Transverse colon (tissue), 4 donors: ENCODE measurements around the gene LIPT1. TPM values are rescaled to one million over a fixed set of nuclear protein-coding genes. Genes with fewer than 3 reads are reported as not detected.
A peak's percentile ranks its signal among the peaks of the same experiment; 100 is the strongest.
"Not testable (repeated sequence)": the region's sequence is repeated elsewhere in the genome, so short reads cannot be mapped to it uniquely, and the experiment has no call there.

Experiments
- DNase-seq: peaks from one replicate; pipeline ENCODE4 v3.0.0-alpha.2; 2019
- H3K27ac ChIP-seq, 4 donors: fragments of 200-600 bp; sonication (generic); 2 replicates each; pipeline ENCODE4 v1.5.1; 2016 to 2018; ENCODE audit warnings: inconsistent platforms in 4 of 4
- H3K27me3 ChIP-seq: fragments of 200-600 bp; sonication (generic); 2 replicates; pipeline ENCODE4 v1.5.1; 2017; ENCODE audit warnings: inconsistent platforms
- H3K36me3 ChIP-seq, 4 donors: fragments of 200-600 bp; sonication (generic); 2 replicates each; pipeline ENCODE4 v1.5.1; 2017 to 2019; ENCODE audit warnings: inconsistent platforms in 4 of 4
- H3K4me1 ChIP-seq, 4 donors: fragments of 200-600 bp; sonication (generic); 2 replicates each; pipeline ENCODE4 v1.5.1; 2017 to 2020; ENCODE audit warnings: inconsistent platforms in 4 of 4
- H3K4me3 ChIP-seq, 4 donors: fragments of 200-600 bp; sonication (generic); 1 replicate in 1 of 4; 2 replicates in 3 of 4; pipeline versions ENCODE4 v1.5.1 to v1.6.1; 2017 to 2019; ENCODE audit warnings: inconsistent platforms in 4 of 4
- H3K9me3 ChIP-seq, 2 donors: fragments of 200-600 bp; sonication (generic); 2 replicates each; pipeline ENCODE4 v1.5.1; 2017 to 2019; ENCODE audit warnings: inconsistent platforms in 2 of 2
- EP300 ChIP-seq: sonication (generic); formaldehyde crosslinking; IDR thresholded peaks from one replicate; pipeline ENCODE4 v1.6.1; 2017; ENCODE audit warnings: antibody characterized with exemption, low read depth
- POLR2A ChIP-seq: fragments of 450-650 bp; IDR thresholded peaks from one replicate; pipeline ENCODE4 v1.6.1; 2016; ENCODE audit warnings: antibody characterized with exemption, mild to moderate bottlenecking, moderate library complexity
- POLR2AphosphoS5 ChIP-seq, 3 donors: sonication (generic); formaldehyde crosslinking; IDR thresholded peaks; one replicate each; pipeline ENCODE4 v1.6.1; 2016; ENCODE audit warnings: antibody characterized with exemption in 3 of 3
- WGBS, 2 donors: methylation state at CpG; one replicate each; pipeline ENCODE4 v1.1.5; 2018; ENCODE audit warnings: low coverage in 1 of 2; 5-methylcytosine and 5-hydroxymethylcytosine counted together
- in situ Hi-C, 4 donors: fragments of 200-750 bp; cut with MboI; loops; one replicate each; pipeline versions ENCODE4 v1.15.0 to v1.15.1; 2017; ENCODE audit warnings: low sequenced_read_pairs in 3 of 4, low pct_ligation_motif_present in 1 of 4, low pct_unique_long_range_greater_than_20kb in 1 of 4
- intact Hi-C: fragments of 100-400 bp; cut with DNase I; formaldehyde crosslinking; loops from one replicate; pipeline ENCODE4 v1.15.1; 2023; ENCODE audit warnings: low total_unique reads
- total RNA-seq, 4 donors: library from RNA; depleted of rRNA; stranded (reverse); fragments of >200 nt; gene quantifications; one replicate each; pipeline ENCODE4 v1.1.0, GENCODE V29; 2016
- TF ChIP-seq, protein P1 (sequence below), 5 experiments: fragments of 200-600 bp in 3 of 5; fragments of 450-650 bp in 2 of 5; sonication (generic) in 3 of 5; IDR thresholded peaks; 1 replicate in 2 of 5; 2 replicates in 3 of 5; pipeline ENCODE4 v1.5.1; 2016 to 2017; ENCODE audit warnings: antibody characterized with exemption in 5 of 5, inconsistent platforms in 3 of 5, mild to moderate bottlenecking in 2 of 5, moderate library complexity in 1 of 5

LIPT1 gene
- total RNA-seq, 4 donors from 2014 or later = 6.0 to 19.9 (median 7.8) TPM; not detected in 1

GRCh38 chr2:99188357-99188756 is 33.6 kb downstream of the LIPT1 start:
- in situ Hi-C loops = loop anchor here (10.0 to 25.0 kb wide), 3 partner anchors 146 to 299 kb away; partner anchors contain the start of genes EIF5B (in 3 of the 4), REV1 (in 3 of the 4) and TXNDC9 (in 3 of the 4)
- intact Hi-C loops = no loop called here
- Histone ChIP-seq H3K4me1 (no peaks in the 10 kb centered on the region), H3K27ac (no peak overlapping the region), H3K9me3 (no peaks in the 10 kb centered on the region), H3K27me3 (no peaks in the 10 kb centered on the region), H3K4me3 (no peak overlapping the region), H3K36me3 (peaks cover 0 to 32% (median 10%) of the 10 kb centered on the region in 4 donors)
- DNase-seq = no peak
- 96 to 100% methylated on average over 2 to 3 of the region's 3 CpGs for WGBS, 2 donors
- TF ChIP-seq POLR2A (no peak), EP300 (no peak), POLR2AphosphoS5 (IDR thresholded peaks at IDR 0.05) (no peak)
- TF ChIP-seq, protein P1, sequence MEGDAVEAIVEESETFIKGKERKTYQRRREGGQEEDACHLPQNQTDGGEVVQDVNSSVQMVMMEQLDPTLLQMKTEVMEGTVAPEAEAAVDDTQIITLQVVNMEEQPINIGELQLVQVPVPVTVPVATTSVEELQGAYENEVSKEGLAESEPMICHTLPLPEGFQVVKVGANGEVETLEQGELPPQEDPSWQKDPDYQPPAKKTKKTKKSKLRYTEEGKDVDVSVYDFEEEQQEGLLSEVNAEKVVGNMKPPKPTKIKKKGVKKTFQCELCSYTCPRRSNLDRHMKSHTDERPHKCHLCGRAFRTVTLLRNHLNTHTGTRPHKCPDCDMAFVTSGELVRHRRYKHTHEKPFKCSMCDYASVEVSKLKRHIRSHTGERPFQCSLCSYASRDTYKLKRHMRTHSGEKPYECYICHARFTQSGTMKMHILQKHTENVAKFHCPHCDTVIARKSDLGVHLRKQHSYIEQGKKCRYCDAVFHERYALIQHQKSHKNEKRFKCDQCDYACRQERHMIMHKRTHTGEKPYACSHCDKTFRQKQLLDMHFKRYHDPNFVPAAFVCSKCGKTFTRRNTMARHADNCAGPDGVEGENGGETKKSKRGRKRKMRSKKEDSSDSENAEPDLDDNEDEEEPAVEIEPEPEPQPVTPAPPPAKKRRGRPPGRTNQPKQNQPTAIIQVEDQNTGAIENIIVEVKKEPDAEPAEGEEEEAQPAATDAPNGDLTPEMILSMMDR (IDR thresholded peaks at IDR 0.05) = no peak

DNA sequence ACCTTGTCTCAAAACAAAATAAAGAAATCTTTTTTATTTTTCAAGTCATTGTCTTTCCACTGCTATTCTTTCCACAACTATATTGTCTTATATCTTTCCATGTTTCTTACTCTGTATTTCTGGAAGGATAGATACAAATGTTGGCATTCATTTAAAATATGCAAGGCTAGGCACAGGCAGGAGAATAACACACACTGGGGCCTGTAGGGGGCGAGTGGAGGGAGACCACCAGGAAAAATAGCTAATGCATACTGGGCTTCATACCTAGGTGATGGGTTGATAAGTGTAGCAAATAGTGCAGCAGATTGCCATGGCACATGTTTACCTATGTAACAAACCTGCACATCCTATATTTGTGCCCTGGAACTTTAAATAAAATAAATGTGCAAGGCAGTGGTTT is 35.8 kb downstream of the LIPT1 start:
- no peak for DNase-seq
- no peak overlapping the region for H3K27ac ChIP-seq
- TF ChIP-seq POLR2A (no peak), EP300 (no peak), POLR2AphosphoS5 (IDR thresholded peaks at IDR 0.05) (no peak)
- TF ChIP-seq, protein P1 (IDR thresholded peaks at IDR 0.05) = no peak
- no peak overlapping the region for H3K4me3 ChIP-seq
- H3K4me1 ChIP-seq = no peaks in the 10 kb centered on the region
- peaks cover 0 to 44% (median 15%) of the 10 kb centered on the region in 4 donors for H3K36me3 ChIP-seq
- 96% methylated on average over 1 of the region's 1 CpG; no CpG with 5 or more reads in 1 of the 2 donors for WGBS, 2 donors
- in situ Hi-C loops (loop anchor here (25.0 kb wide), 2 partner anchors 147 to 297 kb away; partner anchors contain the start of genes REV1 (in 3 of the 4), EIF5B (in 2 of the 4) and TXNDC9 (in 2 of the 4)), intact Hi-C loops (no loop called here)
- no peaks in the 10 kb centered on the region for H3K9me3 ChIP-seq
- H3K27me3 ChIP-seq = no peaks in the 10 kb centered on the region

DNA sequence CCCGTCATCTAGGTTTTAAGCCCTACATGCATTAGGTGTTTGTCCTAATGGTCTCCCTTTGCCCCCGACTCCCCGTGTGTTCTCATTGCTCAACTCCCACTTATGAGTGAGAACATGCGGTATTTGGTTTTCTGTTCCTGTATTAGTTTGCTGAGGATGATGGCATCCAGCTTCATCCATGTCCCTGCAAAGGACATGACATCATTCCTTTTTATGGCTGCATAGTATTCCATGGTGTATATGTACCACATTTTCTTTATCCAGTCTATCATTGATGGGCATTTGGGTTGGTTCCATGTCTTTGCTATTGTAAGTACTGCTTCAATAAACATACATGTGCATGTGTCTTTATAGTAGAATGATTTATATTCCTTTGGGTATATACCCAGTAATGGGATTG is 37.6 kb downstream of the LIPT1 start:
- DNase-seq, H3K27me3 ChIP-seq, H3K9me3 ChIP-seq, H3K4me1 ChIP-seq, intact Hi-C loops, H3K27ac ChIP-seq, H3K4me3 ChIP-seq: not testable (repeated sequence)
- in situ Hi-C loops = loop anchor here (25.0 kb wide), 2 partner anchors 145 to 295 kb away; partner anchors contain the start of genes REV1 (in 3 of the 4), EIF5B (in 2 of the 4) and TXNDC9 (in 2 of the 4)
- peaks cover 0 to 51% (median 22%) of the 10 kb centered on the region in 4 donors for H3K36me3 ChIP-seq
- WGBS, 2 donors = 97 to 100% methylated on average over 4 of the region's 4 CpGs

- Histone ChIP-seq H3K9me3 (no peaks in the 10 kb centered on the region), H3K4me3 (no peak overlapping the region), H3K27me3 (no peaks in the 10 kb centered on the region), H3K27ac (no peak overlapping the region), H3K36me3 (peaks cover 0 to 24% (median 9%) of the 10 kb centered on the region in 4 donors), H3K4me1 (no peaks in the 10 kb centered on the region)
- WGBS, 2 donors = 62 to 65% methylated on average over 3 to 6 of the region's 6 CpGs
- TF ChIP-seq, protein P1 (IDR thresholded peaks at IDR 0.05) = no peak
- no peak for TF ChIP-seq POLR2A
- TF ChIP-seq POLR2AphosphoS5 (IDR thresholded peaks at IDR 0.05) = no peak
- TF ChIP-seq EP300 = no peak
- in situ Hi-C loops (loop anchor here (25.0 kb wide), 2 partner anchors 139 to 289 kb away; partner anchors contain the start of genes REV1 (in 3 of the 4), EIF5B (in 2 of the 4) and TXNDC9 (in 2 of the 4)), intact Hi-C loops (no loop called here)
- DNase-seq = peak; percentile 34
Measured at GRCh38 chr2:99198103-99198841, 43.5 kb downstream of the LIPT1 start.
